Measurements from ENCODE around the gene TM4SF18. TPM values are rescaled to one million over a fixed set of nuclear protein-coding genes. Genes with fewer than 3 reads are reported as not detected.

TM4SF18 gene
- total and polyA plus RNA-seq, 2 experiments from 2014 or later = 1.6 to 2.0 TPM

DNA sequence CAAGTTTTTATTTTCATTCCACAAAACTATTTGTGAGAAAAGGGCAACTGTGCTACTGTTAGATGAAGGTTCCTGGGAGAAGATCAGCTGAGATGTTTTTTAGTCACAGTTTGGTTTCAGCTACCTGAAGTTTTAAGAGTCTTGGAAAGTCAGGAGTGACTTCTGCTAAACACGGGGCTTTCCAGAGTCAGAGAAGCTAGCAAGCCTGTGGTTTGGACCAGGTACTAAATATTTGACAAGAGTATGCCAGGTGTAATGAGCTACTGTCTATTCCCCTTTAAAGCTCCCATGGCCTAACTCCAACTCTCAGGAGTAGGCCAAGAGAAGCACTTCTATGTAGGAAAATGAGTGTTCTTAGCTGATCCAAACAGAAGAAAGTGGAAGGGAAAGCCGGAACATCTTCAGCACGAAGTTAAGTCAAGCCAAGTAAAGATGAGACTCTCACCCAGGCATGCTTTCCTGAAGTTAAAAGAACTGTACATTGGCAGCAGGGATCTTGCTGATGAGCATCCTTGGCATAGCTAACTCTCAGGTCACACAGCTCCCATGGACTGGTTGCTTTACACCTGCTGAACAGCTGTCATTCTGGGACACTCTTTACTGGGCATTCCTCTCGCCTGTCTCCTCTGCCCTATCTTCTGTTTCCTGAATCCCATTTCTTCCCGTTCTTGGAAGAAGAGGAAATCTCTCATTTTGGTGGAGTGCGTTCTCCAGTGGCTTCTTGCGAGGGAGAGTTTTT is 22.5 kb downstream of the TM4SF18 start:
- H3K4me3 Mint-ChIP-seq = no peak overlapping the region
- ATAC-seq (no peak), DNase-seq (ENCODE audit: low spot score) (no peak)
- H3K4me1 Mint-ChIP-seq = no peaks in the 10 kb centered on the region; the same call in 2 of the 3 replicates
- H3K27me3 Mint-ChIP-seq (ENCODE audit: insufficient read depth, low read depth, poor library complexity) = no peaks in the 10 kb centered on the region
- no peaks in the 10 kb centered on the region for H4K20me1 ChIP-seq (replicated peaks; ENCODE audit: insufficient read depth)
- no peaks in the 10 kb centered on the region for H3K36me3 Mint-ChIP-seq (ENCODE audit: low read depth)
- H3K4me3 ChIP-seq = no peak overlapping the region
- no peak overlapping the region for H3K27ac ChIP-seq (ENCODE audit: low read depth)
- no peak overlapping the region for H2AFZ ChIP-seq
- no peaks in the 10 kb centered on the region for H3K36me3 ChIP-seq (ENCODE audit: insufficient read depth)
- H3F3A ChIP-seq (replicated peaks; ENCODE audit: low read depth) = no peaks in the 10 kb centered on the region
- no peaks in the 10 kb centered on the region for H3K4me1 ChIP-seq (ENCODE audit: insufficient read depth)
- TF ChIP-seq EZH2 (IDR thresholded peaks at IDR 0.05; ENCODE audit: low read depth, unreplicated experiment) (no peak), CREB1 (CRISPR knock-in tag; IDR thresholded peaks at IDR 0.05; ENCODE audit: low read depth) (no peak), EZH2phosphoT487 (IDR thresholded peaks at IDR 0.05; ENCODE audit: unreplicated experiment) (no peak), NANOG (IDR thresholded peaks at IDR 0.05; ENCODE audit: borderline replicate concordance) (no peak), ZNF331 (CRISPR knock-in tag; IDR thresholded peaks at IDR 0.05; ENCODE audit: low read depth) (no peak), POLR2AphosphoS5 (IDR thresholded peaks at IDR 0.05; ENCODE audit: low read depth) (no peak), ZNF114 (CRISPR knock-in tag; IDR thresholded peaks at IDR 0.05) (no peak), JUNB (IDR thresholded peaks at IDR 0.05; ENCODE audit: unreplicated experiment) (no peak), STAT1 (IDR thresholded peaks at IDR 0.05; ENCODE audit: unreplicated experiment) (no peak)
- TF ChIP-seq, protein P1, sequence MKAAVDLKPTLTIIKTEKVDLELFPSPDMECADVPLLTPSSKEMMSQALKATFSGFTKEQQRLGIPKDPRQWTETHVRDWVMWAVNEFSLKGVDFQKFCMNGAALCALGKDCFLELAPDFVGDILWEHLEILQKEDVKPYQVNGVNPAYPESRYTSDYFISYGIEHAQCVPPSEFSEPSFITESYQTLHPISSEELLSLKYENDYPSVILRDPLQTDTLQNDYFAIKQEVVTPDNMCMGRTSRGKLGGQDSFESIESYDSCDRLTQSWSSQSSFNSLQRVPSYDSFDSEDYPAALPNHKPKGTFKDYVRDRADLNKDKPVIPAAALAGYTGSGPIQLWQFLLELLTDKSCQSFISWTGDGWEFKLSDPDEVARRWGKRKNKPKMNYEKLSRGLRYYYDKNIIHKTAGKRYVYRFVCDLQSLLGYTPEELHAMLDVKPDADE (IDR thresholded peaks at IDR 0.05) = no peak
- TF ChIP-seq, protein P2, sequence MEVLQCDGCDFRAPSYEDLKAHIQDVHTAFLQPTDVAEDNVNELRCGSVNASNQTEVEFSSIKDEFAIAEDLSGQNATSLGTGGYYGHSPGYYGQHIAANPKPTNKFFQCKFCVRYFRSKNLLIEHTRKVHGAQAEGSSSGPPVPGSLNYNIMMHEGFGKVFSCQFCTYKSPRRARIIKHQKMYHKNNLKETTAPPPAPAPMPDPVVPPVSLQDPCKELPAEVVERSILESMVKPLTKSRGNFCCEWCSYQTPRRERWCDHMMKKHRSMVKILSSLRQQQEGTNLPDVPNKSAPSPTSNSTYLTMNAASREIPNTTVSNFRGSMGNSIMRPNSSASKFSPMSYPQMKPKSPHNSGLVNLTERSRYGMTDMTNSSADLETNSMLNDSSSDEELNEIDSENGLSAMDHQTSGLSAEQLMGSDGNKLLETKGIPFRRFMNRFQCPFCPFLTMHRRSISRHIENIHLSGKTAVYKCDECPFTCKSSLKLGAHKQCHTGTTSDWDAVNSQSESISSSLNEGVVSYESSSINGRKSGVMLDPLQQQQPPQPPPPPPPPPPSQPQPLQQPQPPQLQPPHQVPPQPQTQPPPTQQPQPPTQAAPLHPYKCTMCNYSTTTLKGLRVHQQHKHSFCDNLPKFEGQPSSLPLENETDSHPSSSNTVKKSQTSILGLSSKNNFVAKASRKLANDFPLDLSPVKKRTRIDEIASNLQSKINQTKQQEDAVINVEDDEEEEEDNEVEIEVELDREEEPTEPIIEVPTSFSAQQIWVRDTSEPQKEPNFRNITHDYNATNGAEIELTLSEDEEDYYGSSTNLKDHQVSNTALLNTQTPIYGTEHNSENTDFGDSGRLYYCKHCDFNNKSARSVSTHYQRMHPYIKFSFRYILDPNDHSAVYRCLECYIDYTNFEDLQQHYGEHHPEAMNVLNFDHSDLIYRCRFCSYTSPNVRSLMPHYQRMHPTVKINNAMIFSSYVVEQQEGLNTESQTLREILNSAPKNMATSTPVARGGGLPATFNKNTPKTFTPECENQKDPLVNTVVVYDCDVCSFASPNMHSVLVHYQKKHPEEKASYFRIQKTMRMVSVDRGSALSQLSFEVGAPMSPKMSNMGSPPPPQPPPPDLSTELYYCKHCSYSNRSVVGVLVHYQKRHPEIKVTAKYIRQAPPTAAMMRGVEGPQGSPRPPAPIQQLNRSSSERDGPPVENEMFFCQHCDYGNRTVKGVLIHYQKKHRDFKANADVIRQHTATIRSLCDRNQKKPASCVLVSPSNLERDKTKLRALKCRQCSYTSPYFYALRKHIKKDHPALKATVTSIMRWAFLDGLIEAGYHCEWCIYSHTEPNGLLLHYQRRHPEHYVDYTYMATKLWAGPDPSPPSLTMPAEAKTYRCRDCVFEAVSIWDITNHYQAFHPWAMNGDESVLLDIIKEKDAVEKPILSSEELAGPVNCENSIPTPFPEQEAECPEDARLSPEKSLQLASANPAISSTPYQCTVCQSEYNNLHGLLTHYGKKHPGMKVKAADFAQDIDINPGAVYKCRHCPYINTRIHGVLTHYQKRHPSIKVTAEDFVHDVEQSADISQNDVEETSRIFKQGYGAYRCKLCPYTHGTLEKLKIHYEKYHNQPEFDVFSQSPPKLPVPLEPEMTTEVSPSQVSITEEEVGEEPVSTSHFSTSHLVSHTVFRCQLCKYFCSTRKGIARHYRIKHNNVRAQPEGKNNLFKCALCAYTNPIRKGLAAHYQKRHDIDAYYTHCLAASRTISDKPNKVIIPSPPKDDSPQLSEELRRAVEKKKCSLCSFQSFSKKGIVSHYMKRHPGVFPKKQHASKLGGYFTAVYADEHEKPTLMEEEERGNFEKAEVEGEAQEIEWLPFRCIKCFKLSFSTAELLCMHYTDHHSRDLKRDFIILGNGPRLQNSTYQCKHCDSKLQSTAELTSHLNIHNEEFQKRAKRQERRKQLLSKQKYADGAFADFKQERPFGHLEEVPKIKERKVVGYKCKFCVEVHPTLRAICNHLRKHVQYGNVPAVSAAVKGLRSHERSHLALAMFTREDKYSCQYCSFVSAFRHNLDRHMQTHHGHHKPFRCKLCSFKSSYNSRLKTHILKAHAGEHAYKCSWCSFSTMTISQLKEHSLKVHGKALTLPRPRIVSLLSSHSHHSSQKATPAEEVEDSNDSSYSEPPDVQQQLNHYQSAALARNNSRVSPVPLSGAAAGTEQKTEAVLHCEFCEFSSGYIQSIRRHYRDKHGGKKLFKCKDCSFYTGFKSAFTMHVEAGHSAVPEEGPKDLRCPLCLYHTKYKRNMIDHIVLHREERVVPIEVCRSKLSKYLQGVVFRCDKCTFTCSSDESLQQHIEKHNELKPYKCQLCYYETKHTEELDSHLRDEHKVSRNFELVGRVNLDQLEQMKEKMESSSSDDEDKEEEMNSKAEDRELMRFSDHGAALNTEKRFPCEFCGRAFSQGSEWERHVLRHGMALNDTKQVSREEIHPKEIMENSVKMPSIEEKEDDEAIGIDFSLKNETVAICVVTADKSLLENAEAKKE (CRISPR knock-in tag; IDR thresholded peaks at IDR 0.05) = no peak
- TF ChIP-seq, protein P3, sequence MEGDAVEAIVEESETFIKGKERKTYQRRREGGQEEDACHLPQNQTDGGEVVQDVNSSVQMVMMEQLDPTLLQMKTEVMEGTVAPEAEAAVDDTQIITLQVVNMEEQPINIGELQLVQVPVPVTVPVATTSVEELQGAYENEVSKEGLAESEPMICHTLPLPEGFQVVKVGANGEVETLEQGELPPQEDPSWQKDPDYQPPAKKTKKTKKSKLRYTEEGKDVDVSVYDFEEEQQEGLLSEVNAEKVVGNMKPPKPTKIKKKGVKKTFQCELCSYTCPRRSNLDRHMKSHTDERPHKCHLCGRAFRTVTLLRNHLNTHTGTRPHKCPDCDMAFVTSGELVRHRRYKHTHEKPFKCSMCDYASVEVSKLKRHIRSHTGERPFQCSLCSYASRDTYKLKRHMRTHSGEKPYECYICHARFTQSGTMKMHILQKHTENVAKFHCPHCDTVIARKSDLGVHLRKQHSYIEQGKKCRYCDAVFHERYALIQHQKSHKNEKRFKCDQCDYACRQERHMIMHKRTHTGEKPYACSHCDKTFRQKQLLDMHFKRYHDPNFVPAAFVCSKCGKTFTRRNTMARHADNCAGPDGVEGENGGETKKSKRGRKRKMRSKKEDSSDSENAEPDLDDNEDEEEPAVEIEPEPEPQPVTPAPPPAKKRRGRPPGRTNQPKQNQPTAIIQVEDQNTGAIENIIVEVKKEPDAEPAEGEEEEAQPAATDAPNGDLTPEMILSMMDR (conservative IDR thresholded peaks at IDR 0.05; ENCODE audit: low read depth in 2 of 2) = no peak
- TF ChIP-seq, protein P4, sequence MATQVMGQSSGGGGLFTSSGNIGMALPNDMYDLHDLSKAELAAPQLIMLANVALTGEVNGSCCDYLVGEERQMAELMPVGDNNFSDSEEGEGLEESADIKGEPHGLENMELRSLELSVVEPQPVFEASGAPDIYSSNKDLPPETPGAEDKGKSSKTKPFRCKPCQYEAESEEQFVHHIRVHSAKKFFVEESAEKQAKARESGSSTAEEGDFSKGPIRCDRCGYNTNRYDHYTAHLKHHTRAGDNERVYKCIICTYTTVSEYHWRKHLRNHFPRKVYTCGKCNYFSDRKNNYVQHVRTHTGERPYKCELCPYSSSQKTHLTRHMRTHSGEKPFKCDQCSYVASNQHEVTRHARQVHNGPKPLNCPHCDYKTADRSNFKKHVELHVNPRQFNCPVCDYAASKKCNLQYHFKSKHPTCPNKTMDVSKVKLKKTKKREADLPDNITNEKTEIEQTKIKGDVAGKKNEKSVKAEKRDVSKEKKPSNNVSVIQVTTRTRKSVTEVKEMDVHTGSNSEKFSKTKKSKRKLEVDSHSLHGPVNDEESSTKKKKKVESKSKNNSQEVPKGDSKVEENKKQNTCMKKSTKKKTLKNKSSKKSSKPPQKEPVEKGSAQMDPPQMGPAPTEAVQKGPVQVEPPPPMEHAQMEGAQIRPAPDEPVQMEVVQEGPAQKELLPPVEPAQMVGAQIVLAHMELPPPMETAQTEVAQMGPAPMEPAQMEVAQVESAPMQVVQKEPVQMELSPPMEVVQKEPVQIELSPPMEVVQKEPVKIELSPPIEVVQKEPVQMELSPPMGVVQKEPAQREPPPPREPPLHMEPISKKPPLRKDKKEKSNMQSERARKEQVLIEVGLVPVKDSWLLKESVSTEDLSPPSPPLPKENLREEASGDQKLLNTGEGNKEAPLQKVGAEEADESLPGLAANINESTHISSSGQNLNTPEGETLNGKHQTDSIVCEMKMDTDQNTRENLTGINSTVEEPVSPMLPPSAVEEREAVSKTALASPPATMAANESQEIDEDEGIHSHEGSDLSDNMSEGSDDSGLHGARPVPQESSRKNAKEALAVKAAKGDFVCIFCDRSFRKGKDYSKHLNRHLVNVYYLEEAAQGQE (IDR thresholded peaks at IDR 0.05; ENCODE audit: unreplicated experiment) = no peak
- peaks cover 7% of the 10 kb centered on the region; the same call in 1 of the 2 replicates for H3K9me2 ChIP-seq (ENCODE audit: insufficient read depth)
- H3K9me3 Mint-ChIP-seq = no peaks in the 10 kb centered on the region
- H3K27ac Mint-ChIP-seq = no peak overlapping the region
- H3K79me2 ChIP-seq (replicated peaks; ENCODE audit: insufficient read depth) = no peaks in the 10 kb centered on the region
- H3K27me3 ChIP-seq (ENCODE audit: insufficient read depth) = no peaks in the 10 kb centered on the region
- H3K4me2 ChIP-seq = no peak overlapping the region
